Measurements from ENCODE around the gene MYRFL.

MYRFL gene

GRCh38 chr12:69896653-69897381 lies 71.8 kb downstream of the MYRFL start:
- no peak for DNase-seq
- no peak for TF ChIP-seq GATA1 (IDR thresholded peaks at IDR 0.05; ENCODE audit: low read depth, low read length)
- TF ChIP-seq POLR2A (IDR thresholded peaks at IDR 0.05; ENCODE audit: low read length) = no peak

GRCh38 chr12:69897744-69898143 lies 72.7 kb downstream of the MYRFL start:
- DNase-seq = no peak
- TF ChIP-seq GATA1 (IDR thresholded peaks at IDR 0.05; ENCODE audit: low read depth, low read length) (no peak), POLR2A (IDR thresholded peaks at IDR 0.05; ENCODE audit: low read length) (no peak)

- no peak for DNase-seq
- TF ChIP-seq POLR2A (IDR thresholded peaks at IDR 0.05; ENCODE audit: low read length) (no peak), GATA1 (IDR thresholded peaks at IDR 0.05; ENCODE audit: low read depth, low read length) (no peak)
These were observed 73.2 kb downstream of the MYRFL start for GRCh38 chr12:69898236-69898635.

- TF ChIP-seq POLR2A (IDR thresholded peaks at IDR 0.05; ENCODE audit: low read length) (no peak), GATA1 (IDR thresholded peaks at IDR 0.05; ENCODE audit: low read depth, low read length) (no peak)
- peak; percentile 57 to 82 for DNase-seq
These were observed 75.7 kb downstream of the MYRFL start for GRCh38 chr12:69900720-69901131.

- DNase-seq = no peak
- TF ChIP-seq GATA1 (IDR thresholded peaks at IDR 0.05; ENCODE audit: low read depth, low read length) = no peak
- no peak for TF ChIP-seq POLR2A (IDR thresholded peaks at IDR 0.05; ENCODE audit: low read length)
These were observed 76.3 kb downstream of the MYRFL start for GRCh38 chr12:69901221-69901905.

- DNase-seq = no peak
- TF ChIP-seq GATA1 (IDR thresholded peaks at IDR 0.05; ENCODE audit: low read depth, low read length) (no peak), POLR2A (IDR thresholded peaks at IDR 0.05; ENCODE audit: low read length) (no peak)
These were observed 78.5 kb downstream of the MYRFL start for GRCh38 chr12:69903548-69903947.

- TF ChIP-seq POLR2A (IDR thresholded peaks at IDR 0.05; ENCODE audit: low read length) = no peak
- no peak for TF ChIP-seq GATA1 (IDR thresholded peaks at IDR 0.05; ENCODE audit: low read depth, low read length)
- no peak for DNase-seq
These were observed 79.8 kb downstream of the MYRFL start for GRCh38 chr12:69904777-69905176.

- DNase-seq = no peak
- TF ChIP-seq POLR2A (IDR thresholded peaks at IDR 0.05; ENCODE audit: low read length) = no peak
- no peak for TF ChIP-seq GATA1 (IDR thresholded peaks at IDR 0.05; ENCODE audit: low read depth, low read length)
These were observed 80.8 kb downstream of the MYRFL start for GRCh38 chr12:69905801-69906200.

GRCh38 chr12:69906411-69907216 lies 81.6 kb downstream of the MYRFL start:
- TF ChIP-seq POLR2A (IDR thresholded peaks at IDR 0.05; ENCODE audit: low read length) = no peak
- TF ChIP-seq GATA1 (IDR thresholded peaks at IDR 0.05; ENCODE audit: low read depth, low read length) = no peak
- no peak for DNase-seq

- no peak for DNase-seq
- TF ChIP-seq POLR2A (IDR thresholded peaks at IDR 0.05; ENCODE audit: low read length) (no peak), GATA1 (IDR thresholded peaks at IDR 0.05; ENCODE audit: low read depth, low read length) (no peak)
These were observed 83.2 kb downstream of the MYRFL start for GRCh38 chr12:69908203-69908602.

- TF ChIP-seq POLR2A (IDR thresholded peaks at IDR 0.05; ENCODE audit: low read length) = no peak
- no peak for TF ChIP-seq GATA1 (IDR thresholded peaks at IDR 0.05; ENCODE audit: low read depth, low read length)
- no peak for DNase-seq
These were observed 85.7 kb downstream of the MYRFL start for GRCh38 chr12:69910694-69911093.

- TF ChIP-seq GATA1 (IDR thresholded peaks at IDR 0.05; ENCODE audit: low read depth, low read length) (no peak), POLR2A (IDR thresholded peaks at IDR 0.05; ENCODE audit: low read length) (no peak)
- DNase-seq = no peak
These were observed 88.5 kb downstream of the MYRFL start for GRCh38 chr12:69913526-69913925.

GRCh38 chr12:69915964-69916363 lies 90.9 kb downstream of the MYRFL start:
- no peak for DNase-seq
- TF ChIP-seq GATA1 (IDR thresholded peaks at IDR 0.05; ENCODE audit: low read depth, low read length) (no peak), POLR2A (IDR thresholded peaks at IDR 0.05; ENCODE audit: low read length) (no peak)

GRCh38 chr12:69916544-69917235 lies 91.7 kb downstream of the MYRFL start:
- TF ChIP-seq GATA1 (IDR thresholded peaks at IDR 0.05; ENCODE audit: low read depth, low read length) (no peak), POLR2A (IDR thresholded peaks at IDR 0.05; ENCODE audit: low read length) (no peak)
- no peak for DNase-seq
